GM21737 (cell line): ENCODE results near the gene OR2V1.
"Not testable (repeated sequence)": the region's sequence is repeated elsewhere in the genome, so short reads cannot be mapped to it uniquely, and the experiment has no call there.

Experiments
- ATAC-seq: cut with Tn5 transposase; IDR thresholded peaks from one replicate; pipeline ENCODE4 v1.9.1; 2021; ENCODE audit warnings: mild to moderate bottlenecking, moderate library complexity; ENCODE audit not compliant: unreplicated experiment

The OR2V1 gene, protein sequence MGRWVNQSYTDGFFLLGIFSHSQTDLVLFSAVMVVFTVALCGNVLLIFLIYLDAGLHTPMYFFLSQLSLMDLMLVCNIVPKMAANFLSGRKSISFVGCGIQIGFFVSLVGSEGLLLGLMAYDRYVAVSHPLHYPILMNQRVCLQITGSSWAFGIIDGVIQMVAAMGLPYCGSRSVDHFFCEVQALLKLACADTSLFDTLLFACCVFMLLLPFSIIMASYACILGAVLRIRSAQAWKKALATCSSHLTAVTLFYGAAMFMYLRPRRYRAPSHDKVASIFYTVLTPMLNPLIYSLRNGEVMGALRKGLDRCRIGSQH

DNA sequence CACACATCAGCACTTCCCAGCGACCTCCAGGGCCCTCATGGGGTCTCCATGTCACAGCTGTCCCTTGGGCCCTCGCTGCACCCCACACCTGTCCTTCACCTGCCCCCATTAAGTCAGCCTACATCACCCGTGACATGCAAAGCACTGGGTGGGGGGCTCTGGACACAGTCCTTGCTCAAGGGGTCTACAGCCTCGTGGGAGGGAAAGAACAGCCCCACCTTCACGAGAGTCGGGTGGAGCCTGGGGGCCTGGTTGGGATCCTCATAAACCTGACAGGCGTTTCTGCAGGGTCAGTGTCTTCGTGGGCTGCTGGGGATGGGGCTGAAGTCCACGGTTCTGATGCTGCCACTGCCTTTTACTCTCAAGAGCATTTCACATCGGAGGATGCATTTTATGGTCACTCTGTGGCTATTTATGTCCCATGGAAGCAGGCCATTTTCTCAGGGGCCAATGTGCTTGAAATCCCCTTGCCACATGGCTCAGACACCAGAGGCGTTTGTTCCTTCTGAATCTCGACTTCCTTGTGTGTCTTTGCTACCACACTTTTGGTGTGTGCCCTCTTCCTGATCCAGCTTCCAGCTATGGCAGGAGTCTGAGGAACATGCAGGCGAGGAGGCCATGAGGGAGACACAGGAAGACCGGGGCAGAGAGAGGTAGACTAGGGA is at the start of gene OR2V1:
TSS of gene OR2V1 (minus strand) at position 338 of the 665 bp plus-strand sequence. CDS start 5,865 bp downstream, outside the sequence.
- ATAC-seq, result no peak

DNA sequence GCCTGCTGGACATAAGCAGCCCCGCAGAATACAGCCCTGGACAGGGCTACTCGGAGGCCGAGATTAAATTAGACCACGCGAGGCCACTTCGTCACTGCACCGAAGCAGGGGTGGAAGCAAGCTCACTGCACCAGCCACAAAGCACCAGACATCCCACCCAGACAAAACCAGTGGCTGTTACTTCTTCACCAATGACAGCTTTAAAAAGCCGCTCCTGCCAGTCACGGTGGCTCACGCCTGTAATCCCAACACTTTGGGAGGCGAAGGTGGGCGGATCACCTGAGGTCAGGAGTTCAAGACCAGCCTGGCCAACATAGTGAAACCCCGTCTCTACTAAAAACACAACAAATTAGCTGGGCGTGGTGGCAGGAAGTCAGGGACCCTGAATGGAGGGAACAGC is 46.6 kb upstream of the OR2V1 start:
- not testable (repeated sequence) for ATAC-seq

DNA sequence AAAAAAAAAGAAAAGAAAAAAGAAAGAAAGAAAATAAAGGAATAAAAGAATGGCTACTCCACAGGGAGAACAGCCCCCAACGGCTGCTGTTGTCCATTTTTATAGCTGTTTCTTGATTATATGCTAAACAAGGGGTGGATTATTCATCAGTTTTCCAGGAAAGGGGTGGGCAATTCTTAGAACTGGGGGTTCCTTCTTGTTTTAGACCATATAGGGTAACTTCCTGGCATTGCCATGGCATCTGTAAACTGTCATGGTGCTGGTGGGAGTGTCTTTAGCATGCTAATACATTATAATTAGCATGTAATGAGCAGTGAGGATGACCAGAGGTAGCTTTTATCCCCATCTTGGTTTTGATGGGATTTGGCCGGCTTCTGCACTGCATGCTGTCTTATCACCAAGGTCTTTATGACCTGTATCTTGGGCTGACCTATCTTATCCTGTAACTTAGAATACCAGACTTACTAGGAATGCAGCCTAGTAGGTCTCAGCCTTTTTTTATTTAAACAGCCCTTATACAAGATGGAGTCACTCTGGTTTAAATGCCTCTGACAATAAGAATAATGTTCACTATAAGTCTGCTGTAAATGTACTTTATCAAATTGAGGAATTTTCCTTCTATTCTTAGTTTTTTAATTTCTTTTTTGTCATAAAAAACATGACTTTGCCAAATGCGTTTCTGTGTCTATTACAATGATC is 45.4 kb upstream of the OR2V1 start:
- no peak for ATAC-seq

DNA sequence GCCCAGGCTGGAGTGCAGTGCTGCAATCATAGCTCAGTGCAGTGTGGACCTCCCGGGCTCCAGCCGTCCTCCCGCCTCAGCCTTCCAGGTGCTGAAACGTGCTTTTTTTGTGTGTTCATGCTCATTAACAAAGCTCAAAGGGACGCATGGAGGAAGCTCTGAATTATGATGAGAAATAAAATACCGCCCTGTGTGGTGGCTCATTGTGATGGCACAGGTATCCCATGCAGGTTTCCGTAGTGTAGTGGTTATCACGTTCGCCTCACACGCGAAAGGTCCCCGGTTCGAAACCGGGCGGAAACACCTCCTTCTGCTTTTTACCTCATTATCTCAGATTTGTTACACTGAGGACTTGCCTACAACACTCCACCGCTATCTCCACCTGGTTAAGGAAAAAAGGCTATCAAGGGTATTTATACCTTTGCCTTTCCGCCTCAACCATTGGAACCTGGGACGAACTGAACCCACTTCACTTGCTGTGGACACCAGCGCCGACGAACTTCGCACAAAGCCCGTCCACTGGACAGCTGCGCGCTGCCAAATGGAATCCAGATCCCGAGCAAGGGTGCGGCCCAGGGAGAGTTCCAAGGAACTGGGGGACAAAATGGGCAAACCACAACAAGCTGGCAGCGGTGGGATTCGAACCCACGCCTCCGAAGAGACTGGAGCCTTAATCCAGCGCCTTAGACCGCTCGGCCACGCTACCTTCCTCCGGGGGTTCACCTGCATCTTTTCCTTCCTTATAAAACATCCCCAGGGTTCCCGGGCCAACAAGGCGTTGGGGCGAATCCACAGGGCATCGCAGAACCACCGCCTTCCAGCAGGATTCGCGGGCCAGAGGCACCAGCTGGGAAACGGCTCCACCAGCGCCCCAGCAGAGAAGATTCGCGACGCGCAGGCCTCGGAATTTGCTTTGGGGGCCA is 42.7 kb upstream of the OR2V1 start:
- ATAC-seq, result peak; percentile 48

DNA sequence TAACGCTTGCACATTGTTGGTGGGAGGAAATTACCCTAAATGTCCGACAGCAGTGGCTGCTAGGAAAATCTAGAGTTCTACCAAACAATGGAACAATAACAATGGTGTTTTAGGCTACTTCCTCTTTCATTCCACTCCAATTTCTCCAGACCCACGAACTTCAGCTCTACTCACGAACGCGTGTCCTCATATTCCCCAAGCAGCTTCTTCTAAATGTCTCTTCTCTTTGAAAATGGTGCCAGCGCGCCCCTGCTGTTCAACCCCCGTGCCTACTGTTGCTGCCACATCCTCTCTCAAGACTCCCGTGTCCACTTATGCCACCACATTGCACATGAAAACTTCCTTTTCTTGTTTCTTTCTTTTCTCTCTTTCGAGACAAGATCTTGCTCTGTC is 42.1 kb upstream of the OR2V1 start:
- ATAC-seq, result peak; percentile 37

DNA sequence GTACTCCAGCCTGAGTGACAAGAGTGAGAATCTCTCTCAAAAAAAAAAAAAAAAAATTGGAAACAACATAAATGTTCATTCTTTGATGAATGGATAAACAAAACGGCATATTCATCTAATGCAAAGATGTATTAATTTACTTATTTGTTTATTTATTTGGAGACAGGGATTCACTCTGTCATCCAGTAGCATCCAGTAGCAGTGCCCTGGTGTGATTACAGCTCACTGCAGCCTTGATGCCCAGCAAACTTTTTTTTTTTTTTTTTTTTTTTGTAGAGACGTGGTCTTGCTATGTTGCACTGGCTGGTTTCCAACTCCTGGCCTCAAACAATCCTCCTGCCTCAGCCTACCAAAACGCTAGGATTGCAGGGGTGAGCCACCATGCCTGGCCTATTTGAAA is 40.8 kb upstream of the OR2V1 start:
- no peak for ATAC-seq

DNA sequence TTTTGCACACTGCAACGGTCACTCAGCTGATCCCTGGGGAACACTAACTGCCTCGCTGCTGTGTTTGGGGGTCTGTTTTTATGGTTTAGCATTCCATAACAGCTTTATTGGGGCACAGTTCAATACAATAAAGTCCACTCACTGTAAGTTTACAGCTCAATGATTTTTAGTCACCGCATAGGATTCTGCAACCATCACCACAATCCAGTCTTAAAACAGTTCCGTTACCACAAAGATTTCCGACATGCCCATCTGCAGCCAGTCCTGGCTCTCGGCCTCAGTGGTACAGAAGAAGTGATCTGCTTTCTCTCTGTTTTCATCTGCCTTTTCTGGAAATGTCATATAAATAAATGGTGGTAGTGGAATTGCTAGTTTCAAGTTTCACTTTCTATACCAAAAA is 40.0 kb upstream of the OR2V1 start:
- ATAC-seq, result no peak

DNA sequence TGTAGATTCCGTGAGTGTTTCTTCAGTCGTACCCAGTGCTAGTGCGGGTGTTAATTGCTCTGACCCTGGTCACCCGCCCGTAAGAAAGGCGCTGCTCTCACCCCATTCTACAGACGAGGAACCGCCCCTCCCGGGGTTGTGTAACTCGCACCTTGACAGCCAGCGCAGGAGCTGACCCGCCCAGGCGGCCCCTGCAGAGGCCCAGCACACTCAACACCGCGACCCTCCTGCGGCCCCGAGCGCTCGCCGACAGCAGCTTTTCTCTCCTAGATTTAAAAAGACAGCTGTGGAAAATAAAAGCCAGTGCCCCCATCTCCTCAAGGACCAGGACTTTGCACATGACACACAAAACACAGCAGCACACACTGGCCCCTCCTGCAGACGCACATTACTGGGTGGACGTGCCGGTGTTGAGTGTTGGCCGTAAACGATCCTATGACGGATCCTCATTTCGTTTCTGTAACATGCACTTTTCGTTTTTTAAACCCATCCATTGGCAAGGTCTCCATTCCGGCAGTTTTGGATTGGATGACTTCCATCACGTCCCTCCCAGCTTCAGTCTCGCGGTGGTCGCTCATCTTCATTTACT is 39.4 kb upstream of the OR2V1 start:
- ATAC-seq, result no peak

DNA sequence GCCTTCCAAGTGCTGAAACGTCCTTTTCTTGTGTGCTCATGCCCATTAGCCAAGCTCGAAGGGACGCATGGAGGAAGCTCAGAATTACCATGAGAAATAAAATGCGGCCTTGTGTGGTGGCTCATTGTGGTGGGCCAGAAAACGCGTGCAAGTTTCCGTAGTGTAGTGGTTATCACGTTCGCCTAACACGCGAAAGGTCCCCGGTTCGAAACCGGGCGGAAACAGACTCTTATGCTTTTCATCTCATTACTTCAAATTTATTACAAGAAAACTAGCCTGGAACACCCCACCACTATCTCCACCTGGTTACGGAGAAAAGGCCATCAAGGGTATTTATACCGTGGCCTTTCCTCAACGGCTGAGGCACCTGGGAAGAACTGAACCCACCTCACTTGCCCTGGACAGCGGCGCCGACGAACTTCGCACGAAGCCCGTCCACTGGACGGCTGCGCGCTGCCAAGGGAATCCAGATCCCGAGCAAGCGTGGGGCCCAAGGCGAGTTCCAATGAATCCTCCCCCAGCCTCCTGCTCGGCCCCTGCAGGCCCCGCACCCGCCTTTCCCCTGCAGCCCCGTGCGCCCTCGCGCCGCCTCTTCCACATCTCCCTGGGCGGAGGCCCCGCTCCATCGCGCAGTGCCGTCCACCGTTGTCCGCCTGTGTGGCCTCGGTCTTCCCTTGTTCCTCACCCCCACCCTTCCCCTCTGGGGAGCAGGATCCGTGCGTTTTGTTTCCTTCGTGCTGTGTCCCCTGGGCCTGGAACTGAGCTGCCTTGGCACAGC is 38.7 kb upstream of the OR2V1 start:
- ATAC-seq, result not testable (repeated sequence)

DNA sequence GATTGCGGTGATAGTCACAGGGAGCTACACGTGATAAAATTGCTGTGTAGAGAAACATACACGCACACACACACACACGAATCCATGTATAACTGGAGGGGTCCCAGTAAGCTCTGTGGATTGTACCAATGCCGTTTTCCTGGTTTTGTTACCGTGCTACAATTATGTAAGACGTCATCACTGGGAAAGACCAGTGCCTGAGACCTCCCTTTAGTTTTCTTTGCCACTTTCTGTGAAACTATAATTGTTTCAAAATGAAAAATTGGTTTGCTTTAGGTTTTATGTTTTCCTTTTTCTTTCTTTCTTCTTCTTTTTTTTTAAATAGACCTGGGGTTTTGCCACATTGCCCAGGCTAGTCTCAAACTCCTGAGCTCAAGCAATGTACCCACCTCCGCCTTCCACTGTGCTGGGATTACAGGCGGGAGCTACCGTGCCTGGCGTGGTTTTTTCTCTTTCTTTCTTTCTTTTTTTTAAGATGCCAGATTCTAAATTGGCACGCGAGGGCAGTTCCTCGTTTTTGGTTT is 37.7 kb upstream of the OR2V1 start:
- ATAC-seq, result no peak

DNA sequence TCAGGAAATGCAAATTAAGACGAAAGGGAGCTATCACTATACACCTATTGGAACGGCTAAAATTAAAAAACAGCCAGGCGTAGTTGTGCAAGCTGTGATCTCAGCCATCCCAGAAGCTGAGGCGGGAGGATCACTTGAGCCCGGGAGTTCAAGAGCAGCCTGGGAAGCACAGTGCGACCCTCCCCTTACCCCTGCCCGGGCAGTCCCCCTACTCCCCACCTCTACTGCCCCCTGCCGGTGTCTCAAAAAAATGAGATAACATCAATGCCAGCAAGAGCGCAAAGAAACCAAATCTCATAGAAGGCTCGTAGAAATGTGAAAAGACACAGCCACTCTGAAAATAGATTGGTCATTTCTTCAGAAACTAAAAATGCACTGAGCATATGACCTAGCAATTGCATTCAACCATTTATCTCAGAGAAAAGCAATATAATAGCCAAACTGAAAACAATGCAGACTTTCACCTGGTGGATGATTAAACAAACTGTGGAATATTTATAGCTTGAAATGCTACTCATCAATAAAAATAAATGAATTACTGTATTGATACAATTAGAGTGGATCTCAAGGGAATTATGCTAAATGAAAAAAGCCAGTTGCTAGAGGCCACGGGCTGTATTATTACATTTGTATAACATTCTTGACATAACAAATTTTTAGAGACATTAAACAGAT is 37.0 kb upstream of the OR2V1 start:
- ATAC-seq, result no peak

DNA sequence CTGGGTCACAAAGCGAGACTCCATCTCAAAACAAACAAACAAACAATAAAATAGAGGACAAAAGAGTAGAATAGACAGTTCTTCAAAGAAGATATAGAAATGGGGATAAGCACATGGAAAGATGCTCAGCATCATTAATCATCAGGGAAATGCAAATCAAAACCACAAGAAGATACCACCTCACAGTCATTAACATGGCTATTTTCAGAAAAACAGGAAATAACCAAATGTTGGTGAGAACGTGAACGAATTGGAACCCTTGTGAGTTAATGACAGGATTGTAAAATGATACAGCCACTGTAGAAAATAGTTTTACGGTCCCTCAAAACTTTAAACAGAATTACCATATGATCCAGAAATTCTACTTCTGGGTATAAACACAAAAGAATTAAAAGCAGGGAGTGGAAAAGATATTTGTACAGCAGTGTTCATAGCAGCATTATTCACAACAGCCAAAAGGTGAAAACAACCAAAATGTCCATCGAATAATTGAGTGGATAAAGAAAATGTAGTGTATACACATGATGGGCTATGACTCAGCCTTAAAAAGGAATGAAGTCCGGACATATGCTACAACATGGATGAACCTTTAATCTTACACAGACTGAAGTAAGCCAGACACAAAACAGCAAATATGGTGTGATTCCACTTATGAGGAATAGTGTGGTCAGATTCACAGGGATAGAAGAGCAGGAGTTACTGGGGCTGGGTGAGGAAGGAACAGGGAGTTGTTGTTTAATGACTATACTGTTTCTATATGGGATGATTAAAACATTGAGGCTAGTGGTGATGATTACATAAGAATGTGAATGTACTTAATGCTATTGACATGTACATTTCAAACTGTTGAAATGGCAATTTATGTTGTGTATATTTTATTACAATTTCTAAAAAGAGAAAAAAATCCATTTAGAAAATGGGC is 36.1 kb upstream of the OR2V1 start:
- no peak for ATAC-seq

DNA sequence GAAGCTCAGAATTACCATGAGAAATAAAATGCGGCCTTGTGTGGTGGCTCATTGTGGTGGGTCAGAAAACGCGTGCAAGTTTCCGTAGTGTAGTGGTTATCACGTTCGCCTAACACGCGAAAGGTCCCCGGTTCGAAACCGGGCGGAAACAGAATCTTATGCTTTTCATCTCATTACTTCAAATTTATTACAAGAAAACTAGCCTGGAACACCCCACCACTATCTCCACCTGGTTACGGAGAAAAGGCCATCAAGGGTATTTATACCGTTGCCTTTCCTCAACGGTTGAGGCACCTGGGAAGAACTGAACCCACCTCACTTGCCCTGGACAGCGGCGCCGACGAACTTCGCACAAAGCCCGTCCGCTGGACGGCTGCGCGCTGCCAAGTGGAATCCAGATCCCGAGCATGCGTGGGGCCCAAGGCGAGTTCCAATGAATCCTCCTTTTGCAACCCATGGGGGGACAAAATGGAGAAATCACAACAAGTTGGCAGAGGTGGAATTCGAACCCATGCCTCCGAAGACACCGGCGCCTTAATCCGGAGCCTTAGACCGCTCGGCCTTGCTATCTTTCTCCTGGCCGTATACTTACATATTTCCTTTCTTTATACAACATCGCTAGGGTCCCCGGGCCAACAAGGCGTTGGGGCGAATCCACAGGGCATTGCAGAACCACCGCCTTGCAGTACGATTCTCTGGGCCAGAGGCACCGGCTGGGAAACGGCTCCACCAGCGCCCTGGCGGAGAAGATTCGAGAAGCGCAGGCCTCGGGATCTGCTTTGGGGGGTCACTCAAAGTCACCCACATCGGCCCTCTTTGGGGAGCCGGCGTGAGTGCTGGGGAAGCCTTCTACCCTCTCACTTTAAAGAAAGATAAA is 33.3 kb upstream of the OR2V1 start:
- ATAC-seq, result no peak

DNA sequence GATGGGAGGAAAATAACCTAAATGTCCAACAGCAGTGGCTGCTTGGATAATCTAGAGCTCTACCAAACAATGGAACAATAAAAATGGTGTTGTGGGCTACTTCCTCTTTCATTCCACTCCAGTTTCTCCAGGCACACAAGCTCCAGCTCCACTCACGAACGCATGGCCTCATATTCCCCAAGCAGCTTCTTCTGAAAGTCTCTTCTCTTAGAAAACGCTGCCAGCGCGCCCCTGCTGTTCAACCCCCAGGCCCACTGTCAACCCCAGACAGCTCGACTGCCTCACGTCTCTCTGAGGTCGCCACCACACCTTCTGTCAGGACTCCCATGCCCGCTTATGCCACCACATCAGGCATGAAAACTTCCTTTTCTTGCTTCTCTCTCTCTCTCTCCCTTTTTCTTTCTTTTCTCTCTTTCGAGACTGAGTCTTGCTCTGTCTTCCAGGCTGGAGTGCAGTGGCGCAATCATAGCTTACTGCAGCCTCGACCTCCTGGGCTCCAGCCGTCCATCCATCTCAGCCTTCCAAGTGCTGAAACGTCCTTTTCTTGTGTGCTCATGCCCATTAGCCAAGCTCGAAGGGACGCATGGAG is 32.6 kb upstream of the OR2V1 start:
- no peak for ATAC-seq

DNA sequence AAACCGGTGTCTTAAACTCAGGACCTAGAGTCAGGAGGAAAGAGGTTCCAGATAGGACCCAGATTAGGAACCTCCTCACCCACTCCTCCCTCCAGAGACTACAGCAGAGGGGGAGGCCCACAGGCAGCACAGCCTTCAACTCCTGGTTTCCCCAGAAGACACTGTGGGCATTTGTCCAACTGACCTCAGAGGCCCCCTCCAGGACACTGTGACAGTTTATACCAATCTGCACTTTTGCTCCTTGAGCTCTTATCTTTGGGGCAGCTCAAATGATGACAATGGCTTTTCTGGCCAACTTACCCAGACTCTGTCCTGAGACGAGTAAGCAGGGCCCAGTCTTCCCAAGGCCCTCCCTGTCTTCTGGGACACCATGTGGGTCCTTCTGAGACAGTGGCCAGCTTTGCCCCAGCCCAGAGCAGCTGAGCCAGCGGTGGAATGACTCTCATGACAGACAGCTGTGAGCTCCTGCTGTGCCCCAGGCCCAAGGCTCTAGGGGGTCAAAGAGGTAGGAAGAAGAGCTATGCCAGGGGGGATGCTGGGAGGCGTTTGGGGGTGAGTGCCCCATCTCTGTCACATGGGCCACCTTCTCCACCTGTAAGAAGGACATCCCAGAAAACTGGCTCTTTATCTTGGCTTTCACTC is 30.7 kb upstream of the OR2V1 start:
- ATAC-seq, result no peak
